SIG-M5 (cell line): Measurements from ENCODE around the gene ASAH2B.
"Not testable (repeated sequence)": the region's sequence is repeated elsewhere in the genome, so short reads cannot be mapped to it uniquely, and the experiment has no call there.

Experiments
- DNase-seq: peaks from one replicate; lab custom pipeline; 2025; lab: John Stamatoyannopoulos, UW

Gene ASAH2B

GRCh38 chr10:50739618-50740292 lies at the start of gene ASAH2B:
TSS of gene ASAH2B (plus strand) at chr10:50739936. CDS start at chr10:50745131, 5,195 bp downstream.
- DNase-seq, result no peak

- DNase-seq, result not testable (repeated sequence)
Measured at GRCh38 chr10:50697819-50698218, 41.9 kb upstream of the ASAH2B start.

GRCh38 chr10:50701947-50702346 lies 37.8 kb upstream of the ASAH2B start:
- DNase-seq, result not testable (repeated sequence)

- not testable (repeated sequence) for DNase-seq
Measured at GRCh38 chr10:50702997-50703396, 36.7 kb upstream of the ASAH2B start.

- not testable (repeated sequence) for DNase-seq
Measured at GRCh38 chr10:50704436-50705079, 35.2 kb upstream of the ASAH2B start.

- DNase-seq, result not testable (repeated sequence)
Measured at GRCh38 chr10:50706006-50706405, 33.7 kb upstream of the ASAH2B start.

GRCh38 chr10:50710241-50710640 lies 29.5 kb upstream of the ASAH2B start:
- not testable (repeated sequence) for DNase-seq

- not testable (repeated sequence) for DNase-seq
Measured at GRCh38 chr10:50723812-50724211, 15.9 kb upstream of the ASAH2B start.

- DNase-seq, result not testable (repeated sequence)
Measured at GRCh38 chr10:50728112-50728511, 11.6 kb upstream of the ASAH2B start.

- not testable (repeated sequence) for DNase-seq
Measured at GRCh38 chr10:50738987-50739617, 634 bp upstream of the ASAH2B start.

GRCh38 chr10:50740293-50740648 lies 535 bp downstream of the ASAH2B start:
- DNase-seq, result no peak

GRCh38 chr10:50742820-50743219 lies 3.1 kb downstream of the ASAH2B start:
- not testable (repeated sequence) for DNase-seq

GRCh38 chr10:50766774-50767513 lies 27.2 kb downstream of the ASAH2B start:
- not testable (repeated sequence) for DNase-seq

- DNase-seq, result not testable (repeated sequence)
Measured at GRCh38 chr10:50772042-50772441, 32.3 kb downstream of the ASAH2B start.

- not testable (repeated sequence) for DNase-seq
Measured at GRCh38 chr10:50774868-50775267, 35.1 kb downstream of the ASAH2B start.

GRCh38 chr10:50780036-50780435 lies 40.3 kb downstream of the ASAH2B start:
- DNase-seq, result not testable (repeated sequence)

- DNase-seq, result not testable (repeated sequence)
Measured at GRCh38 chr10:50782017-50782416, 42.3 kb downstream of the ASAH2B start.

- not testable (repeated sequence) for DNase-seq
Measured at GRCh38 chr10:50787962-50788361, 48.2 kb downstream of the ASAH2B start.

- DNase-seq, result no peak
Measured at GRCh38 chr10:50788951-50789945, 49.5 kb downstream of the ASAH2B start.

- DNase-seq, result no peak
Measured at GRCh38 chr10:50794490-50794889, 54.8 kb downstream of the ASAH2B start.

- DNase-seq, result no peak
Measured at GRCh38 chr10:50796693-50797092, 57.0 kb downstream of the ASAH2B start.
